NCI-H345 (cell line): Measurements from ENCODE around the gene LGALS16.
A peak's percentile ranks its signal among the peaks of the same experiment; 100 is the strongest.
"Not testable (repeated sequence)": the region's sequence is repeated elsewhere in the genome, so short reads cannot be mapped to it uniquely, and the experiment has no call there.

ENCODE experiments used
- DNase-seq: peaks from one replicate; lab custom pipeline; 2025; lab: John Stamatoyannopoulos, UW

LGALS16 gene, protein sequence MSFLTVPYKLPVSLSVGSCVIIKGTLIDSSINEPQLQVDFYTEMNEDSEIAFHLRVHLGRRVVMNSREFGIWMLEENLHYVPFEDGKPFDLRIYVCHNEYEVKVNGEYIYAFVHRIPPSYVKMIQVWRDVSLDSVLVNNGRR

DNA sequence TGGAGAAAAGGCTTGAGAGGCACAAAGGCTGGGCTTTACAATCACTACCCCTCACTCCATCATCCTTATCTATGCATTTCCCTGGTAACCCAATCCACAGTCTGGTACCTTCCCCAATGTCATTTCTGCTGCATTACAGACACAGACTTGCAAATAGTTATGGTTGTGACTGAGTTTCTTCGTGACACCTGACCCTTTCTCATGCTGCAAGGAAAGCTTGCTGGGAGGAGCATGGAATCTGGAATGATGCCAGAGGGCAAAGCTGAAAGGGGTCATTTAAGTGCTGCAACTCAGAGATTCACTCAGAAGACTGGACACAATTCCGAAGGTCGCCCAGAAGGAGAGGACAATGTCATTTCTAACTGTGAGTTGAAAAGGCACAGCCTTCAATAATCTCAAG is at the start of gene LGALS16:
LGALS16 (plus strand) TSS at position 301 of the 400 bp plus-strand sequence; CDS start at position 350, 49 bp downstream.
- no peak for DNase-seq

DNA sequence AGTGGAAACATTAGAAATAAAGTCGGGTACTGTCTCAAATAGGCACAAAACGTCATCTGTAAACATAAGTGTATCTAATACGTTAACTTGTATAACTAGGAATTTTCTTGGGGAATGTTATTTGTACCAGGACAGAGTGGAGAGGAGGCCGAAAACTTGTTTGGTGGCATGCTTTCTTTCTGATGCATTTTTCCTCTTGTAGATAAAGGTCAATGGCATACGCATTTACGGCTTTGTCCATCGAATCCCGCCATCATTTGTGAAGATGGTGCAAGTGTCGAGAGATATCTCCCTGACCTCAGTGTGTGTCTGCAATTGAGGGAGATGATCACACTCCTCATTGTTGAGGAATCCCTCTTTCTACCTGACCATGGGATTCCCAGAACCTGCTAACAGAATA is 48.7 kb upstream of the LGALS16 start:
- no peak for DNase-seq

DNA sequence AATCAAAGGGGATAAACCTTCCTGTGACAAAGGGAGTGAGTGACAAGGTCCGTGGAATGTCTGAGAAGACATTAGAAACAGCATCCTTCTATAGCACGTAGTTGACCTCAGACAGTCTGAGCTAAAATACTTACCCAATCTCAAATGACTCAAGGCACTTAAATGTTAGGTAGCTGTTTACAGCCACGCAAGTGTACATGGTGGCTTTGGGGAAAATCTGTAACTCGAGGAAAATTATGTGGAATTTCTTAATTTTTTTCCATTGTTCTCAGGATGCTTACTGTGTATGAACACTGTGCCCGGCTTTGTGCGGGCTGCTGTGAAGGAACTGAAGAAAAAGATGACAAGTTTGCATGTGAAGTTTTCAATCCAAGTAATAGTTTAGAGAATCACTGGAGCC is 48.2 kb upstream of the LGALS16 start:
- no peak for DNase-seq

DNA sequence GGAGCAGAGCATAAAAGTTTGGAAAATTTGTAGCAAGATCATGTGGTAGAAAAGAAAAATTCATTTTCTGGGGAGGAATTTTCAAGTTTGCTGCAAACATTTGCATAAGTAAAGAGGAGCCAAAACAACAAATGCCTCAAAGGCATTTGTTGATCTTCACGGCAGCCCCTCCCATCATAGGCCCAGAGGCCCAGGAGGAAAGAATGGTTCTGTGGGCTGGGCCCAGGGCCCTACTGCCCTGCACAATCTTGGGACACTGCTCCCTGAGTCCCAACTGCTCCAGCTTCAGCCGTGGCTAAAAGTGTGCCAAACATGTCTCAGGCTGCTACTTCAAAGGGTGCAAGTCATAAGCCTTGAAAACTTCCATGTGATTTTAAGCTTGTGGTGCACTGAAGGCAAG is 42.1 kb upstream of the LGALS16 start:
- DNase-seq = no peak

DNA sequence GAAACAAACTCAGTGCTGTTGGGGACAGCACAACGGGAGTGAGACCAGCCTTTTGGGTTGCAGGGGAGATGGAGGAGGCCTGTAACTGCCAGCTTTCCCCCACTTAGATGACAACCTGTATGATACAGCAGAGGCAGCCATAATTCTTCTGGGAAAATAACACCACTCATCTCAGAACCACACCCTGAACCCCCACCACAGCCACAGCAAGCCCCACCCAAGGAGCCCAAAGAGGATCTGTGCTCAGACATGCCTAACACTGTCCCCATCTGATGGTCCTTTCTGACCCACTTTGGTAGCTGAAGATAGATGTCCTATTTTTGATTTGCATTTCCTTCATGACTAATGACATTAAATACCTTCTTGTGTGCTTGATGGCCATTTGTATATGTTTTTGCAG is 38.0 kb upstream of the LGALS16 start:
- no peak for DNase-seq

DNA sequence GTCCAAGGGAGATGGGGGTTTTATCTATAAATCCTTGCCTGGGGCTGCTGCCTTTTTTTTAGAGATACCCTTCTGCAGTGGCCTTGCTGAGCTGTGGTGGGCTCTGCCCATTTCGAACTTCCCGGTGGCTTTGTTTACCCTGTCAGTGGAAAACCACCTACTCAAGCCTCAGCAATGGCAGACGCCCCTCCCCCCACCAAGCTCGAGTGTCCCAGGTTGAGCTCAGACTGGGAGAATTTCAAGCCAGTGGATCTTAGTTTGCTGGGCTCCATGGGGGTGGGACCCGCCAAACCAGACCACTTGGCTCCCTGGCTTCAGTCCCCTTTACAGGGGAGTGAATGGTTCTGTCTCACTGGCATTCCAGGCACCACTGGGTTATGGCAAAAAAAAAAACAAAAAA is 31.8 kb upstream of the LGALS16 start:
- no peak for DNase-seq

DNA sequence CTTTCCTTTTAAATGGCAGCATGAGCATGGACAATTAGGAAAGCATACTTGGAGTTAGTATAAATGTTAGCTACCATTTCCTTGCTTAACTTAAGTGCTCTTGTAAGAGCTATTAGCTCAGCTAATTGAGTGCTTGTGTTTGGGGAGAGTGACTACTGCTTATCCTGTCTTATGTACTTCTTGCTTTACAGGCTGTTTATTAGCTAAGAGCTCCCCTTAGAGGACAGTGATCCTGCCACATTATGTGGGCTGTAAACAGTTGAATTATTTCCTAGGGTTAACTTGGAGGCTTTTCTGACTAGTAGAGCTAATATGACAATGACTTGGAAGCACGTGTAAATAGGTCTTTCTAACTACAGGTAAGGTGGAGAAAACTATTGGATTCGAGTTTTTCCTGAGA is 28.1 kb upstream of the LGALS16 start:
- DNase-seq = not testable (repeated sequence)

DNA sequence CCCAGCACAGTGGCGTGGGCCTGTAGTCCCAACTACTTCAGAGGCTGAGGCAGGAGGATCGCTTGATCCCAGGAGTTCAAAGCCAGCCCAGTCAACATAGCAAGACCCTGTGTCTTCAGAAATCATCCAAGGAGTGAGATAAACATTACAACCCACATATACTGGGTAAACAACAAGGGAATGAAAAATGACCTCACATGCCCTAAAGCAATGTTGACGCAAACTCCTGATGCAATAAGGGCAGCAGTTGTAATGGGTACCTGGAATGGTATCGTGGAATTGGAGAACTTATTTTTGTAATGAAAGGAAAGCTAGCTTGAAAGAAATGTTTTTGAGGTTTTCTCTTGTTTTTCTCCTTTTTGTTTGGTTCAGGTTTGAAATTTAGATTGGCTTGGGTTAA is 24.5 kb upstream of the LGALS16 start:
- DNase-seq = no peak

DNA sequence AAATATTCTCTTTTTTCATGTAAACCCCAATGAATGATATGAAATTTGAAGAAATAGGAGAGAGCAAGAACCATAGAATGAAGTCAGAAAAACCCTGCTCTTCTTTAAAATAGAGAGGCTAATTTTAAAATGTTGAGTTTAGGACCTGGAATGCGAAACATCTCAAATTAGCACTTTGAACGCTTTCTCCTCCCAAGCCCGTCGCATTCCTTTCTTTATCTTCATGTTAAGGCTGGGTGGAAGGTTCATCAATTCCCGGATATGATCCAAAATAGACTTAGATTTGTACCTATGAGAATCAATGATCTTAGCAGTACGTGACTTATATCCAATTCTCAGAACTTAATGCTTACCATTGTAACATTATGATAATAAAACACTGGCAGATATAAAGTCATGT is 24.1 kb upstream of the LGALS16 start:
- DNase-seq = no peak

DNA sequence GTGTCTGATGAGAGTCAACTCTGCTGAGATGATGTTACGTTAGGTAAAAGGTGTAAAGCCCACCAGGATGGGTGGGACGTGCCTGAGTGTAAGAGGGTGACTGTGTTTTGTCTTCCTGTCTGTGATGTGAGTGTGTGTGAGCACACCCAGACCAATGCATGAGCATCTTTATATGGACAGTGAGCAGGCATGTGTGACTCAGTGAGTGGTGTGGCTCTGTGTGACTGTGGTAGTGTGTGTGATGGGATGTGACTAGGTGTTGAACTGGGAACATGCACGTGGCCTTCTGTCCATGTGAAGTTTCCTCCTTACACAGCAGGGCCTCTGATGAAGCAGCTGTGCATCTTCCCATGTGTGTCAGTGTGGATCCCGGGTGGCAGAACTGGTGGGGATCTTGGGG is 17.8 kb upstream of the LGALS16 start:
- DNase-seq = no peak

DNA sequence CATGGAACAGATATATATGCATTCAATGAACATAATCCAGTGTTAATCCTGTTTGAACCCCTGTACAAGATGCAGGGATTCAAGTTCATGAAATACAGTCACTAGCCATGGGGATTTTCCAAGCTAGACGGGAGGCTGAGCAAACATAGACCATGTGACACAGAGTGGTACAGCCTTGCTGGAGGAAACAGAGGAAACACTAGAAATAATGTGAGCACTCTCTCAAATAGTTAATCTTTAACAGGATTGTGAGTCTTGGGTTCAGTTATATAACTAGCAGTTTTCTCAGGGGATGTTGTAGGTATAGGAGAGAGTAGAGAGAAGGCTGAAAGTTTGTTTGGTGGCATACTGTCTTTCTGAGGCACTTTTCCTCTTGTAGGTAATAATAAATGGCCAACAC is 13.9 kb upstream of the LGALS16 start:
- no peak for DNase-seq

DNA sequence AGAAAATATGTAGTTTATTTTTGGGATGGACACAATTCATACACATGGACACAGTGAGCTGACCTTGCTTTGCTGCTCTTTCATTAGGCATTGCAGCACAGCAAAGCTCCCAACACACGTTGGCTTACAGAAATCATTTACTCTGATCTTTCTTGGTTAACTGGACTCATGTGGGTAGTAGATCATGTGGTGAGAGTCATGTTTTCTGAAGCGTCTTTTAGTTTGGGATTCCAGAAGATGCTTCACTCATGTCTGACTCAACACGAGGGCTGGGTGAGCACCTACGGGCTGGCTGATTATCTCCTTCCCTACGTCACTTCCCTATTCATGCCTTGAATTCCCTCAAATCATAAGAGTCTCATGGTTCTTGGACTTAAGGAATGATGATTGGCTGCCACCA is 12.1 kb upstream of the LGALS16 start:
- no peak for DNase-seq

DNA sequence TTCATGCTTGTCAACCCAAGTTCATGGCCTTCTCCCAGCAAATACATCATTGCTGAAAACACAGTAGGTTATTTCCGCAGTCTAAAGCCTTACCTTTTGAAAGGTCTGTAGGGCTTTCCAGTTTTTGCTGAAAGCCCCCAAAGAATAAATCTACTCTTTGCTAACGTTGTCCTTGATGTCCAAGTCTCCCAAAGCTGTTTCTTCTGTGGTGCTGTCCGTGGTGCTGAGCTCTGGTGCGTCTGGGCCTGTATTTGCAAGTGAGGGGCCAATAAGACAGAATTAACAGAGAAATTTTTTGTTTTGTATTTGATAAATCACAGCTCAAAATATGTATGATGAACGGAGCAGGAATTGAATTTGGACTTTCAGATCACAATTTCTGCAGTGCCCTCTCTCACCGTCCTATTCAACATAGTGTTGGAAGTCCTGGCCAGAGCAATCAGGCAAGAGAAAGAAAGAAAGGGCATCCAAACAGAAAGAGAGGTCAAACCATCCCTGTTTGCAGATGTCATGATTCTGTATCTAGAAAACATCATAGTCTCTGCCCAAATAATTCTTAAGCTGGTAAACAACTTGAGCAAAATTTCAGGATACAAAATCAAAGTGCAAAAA is 9.8 kb upstream of the LGALS16 start:
- DNase-seq = no peak

DNA sequence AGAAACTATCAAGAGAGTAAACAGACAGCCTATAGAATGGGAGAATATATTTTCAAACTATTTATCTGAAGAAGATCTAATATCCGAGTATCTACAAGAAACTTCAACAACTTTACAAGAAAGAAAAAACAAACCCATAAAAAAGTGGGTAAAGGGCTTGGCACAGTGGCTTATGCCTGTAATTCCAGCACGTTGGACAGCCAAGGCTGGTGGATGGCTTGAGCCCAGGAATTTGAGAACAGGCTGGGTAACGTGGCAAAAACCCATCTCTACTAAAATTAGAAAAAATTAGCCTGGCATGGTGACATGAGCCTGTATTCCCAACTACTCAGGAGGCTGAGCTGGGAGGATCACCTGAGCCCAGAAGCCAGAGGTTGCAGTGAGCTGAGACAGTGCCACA is 7.8 kb upstream of the LGALS16 start:
- DNase-seq = no peak

DNA sequence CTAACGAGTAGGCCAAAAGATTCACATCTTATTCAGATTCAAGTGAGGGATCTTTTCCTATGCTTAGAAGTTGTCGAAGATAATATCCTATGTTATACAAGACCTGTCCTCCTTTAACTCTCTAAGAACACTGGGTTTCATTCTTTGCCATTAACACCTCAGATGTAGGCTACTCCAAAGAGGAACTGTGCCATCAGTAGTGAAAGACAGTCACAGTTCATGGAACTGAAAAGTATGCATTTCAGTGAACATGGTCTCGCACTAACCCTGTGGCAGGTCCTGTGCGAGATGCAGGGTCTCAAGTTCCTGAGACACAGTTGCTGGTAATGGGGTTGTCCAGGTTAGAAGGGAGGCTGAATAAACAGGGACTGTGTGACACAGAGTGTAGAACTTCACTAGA is 4.1 kb downstream of the LGALS16 start:
- DNase-seq = no peak

DNA sequence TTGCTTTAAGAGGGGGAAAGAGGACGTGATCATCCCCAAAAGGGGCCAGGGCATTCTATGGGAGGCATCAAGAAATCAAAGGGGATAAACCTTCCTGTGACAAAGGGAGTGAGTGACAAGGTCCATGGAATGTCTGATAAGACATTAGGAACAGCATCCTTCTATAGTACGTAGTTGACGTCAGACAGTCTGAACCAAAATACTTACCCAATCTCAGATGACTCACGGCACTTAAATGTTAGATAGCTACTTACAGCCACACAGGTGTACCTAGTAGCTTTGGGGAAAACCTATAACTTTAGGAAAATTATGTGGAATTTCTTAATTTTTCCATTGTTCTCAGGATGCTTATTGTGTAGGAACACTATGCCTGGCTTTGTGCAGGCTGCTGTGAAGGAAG is 4.9 kb downstream of the LGALS16 start:
- DNase-seq = no peak

DNA sequence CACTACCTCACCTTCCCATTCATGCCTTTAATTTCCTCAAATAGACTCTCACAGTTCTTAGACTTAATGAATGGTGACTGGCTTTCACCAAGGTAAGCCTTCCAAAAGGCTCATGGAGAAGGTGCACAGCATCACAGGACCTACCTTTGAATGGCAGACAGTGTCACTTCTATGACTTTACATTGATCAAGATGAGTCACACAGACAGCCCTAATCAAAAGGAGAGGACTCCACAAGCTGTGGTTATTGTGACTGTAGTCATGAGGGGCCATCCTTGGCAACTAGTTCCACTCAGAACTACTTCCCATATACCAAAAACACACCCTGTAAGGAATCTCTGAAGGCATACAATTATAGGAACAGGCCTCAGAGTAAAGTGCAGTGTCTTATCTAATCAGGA is 5.9 kb downstream of the LGALS16 start:
- no peak for DNase-seq

DNA sequence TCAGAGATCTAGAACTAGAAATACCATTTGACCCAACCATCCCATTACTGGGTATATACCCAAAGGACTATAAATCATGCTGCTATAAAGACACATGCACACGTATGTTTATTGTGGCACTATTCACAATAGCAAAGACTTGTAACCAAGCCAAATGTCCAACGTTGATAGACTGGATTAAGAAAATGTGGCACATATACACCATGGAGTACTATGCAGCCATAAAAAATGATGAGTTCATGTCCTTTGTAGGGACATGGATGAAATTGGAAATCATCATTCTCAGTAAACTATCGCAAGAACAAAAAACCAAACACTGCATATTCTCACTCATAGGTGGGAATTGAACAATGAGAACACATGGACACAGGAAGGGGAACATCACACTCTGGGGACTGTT is 14.1 kb downstream of the LGALS16 start:
- not testable (repeated sequence) for DNase-seq

DNA sequence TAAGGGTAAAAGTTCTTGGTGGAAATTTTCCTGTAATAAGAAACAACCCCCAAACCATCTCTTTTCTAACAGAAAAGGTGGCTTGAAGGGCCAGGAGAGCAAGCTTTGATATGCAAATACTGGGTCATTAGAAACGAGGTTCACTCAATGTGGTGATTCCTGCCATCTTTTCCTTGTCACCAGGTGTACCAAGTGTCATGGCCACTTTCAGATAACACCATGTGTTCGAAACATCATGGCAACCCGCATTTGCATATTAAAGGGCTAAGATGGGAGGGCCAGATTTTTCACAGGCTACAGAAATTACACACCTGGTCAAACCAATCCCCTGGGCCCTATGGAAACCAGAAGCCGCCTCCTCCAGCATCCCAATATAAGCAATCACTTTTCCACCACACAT is 15.3 kb downstream of the LGALS16 start:
- DNase-seq = no peak

DNA sequence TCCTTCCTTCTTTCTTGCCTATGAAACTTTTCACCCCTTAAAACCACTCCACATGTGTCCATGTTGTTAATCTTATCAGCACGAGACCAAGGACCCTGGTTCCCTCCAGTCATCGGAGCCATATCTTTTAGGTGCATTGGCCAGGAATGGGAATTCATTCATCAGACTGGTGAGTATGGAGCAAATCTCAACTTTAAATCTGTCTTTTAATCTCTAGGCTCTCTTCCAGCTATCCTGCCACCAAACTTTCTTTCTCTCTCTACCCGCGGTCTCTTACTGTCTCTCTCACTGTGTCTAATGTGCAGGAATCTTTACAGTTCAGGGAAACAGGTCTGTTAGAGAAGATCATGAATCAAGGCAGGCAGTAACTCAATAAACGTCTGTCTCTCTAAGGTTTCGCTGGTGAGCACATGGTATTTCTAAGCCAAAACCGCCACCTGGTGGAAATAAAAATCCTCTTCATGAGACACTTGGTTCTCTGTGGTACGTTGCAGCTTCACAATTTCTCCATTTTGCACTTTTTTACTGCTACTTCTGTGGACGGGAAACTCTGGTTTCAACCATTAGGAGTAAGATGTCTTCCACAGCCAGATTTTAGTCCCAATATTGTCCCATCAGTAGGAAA is 16.1 kb downstream of the LGALS16 start:
- DNase-seq = peak; percentile 86

DNA sequence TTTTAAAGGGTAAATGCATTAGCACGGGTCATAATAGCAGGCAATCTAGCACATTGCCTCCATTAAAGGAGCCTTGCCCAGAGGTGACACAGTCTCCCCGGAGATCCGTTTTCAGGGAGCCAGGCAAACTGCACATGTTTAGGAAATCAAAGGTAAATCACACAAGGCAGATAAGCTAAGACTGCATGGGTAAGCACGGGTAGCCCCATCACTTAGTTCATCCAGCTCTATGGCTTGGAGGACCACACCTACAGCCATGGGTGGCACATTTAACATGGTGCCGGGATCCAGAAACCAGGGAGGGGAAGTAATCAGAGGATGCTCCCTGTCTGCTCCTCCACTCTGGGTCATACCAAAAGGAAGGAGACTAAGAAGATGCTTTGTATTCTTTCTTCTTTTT is 16.8 kb downstream of the LGALS16 start:
- no peak for DNase-seq

DNA sequence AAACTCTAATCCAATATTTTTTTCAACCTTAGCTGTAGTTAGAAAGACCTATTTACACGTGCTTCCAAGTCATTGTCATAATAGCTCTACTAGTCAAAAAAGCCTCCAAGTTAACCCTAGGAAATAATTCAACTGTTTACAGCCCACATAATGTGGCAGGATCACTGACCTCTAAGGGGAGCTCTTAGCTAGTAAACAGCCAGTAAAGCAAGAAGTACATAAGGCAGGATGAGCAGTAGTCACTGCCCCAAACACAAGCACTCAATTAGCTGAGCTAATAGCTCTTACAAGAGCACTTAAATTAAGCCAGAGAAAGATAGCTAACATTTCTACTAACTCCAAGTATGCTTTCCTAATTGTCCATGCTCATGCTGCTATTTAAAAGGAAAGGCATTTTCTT is 18.1 kb downstream of the LGALS16 start:
- peak; percentile 28 for DNase-seq

DNA sequence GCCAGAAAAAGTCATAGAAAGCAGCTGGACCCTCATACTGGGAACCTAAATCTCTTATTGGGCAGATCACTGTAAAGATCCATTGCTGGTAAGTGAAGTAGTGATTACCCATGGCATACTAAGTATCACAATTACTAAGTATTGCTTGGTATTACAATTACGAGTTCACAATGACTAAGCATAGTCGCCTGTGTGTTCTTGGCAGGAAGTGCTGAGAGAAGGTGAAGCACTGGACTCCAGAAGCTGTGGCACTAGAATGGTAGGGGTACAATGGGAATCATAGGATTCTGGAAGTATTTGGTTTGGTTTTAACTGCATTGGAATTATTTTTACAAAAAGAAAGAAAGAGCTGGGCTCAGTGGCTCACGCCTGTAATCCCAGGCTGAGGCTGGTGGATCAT is 20.3 kb downstream of the LGALS16 start:
- DNase-seq = no peak
